ENCODE measurements around the gene GPN2.
A peak's percentile ranks its signal among the peaks of the same experiment; 100 is the strongest.

GPN2 gene

GRCh38 chr1:26889551-26890466 is at the start of gene GPN2:
Gene GPN2 (minus strand): TSS chr1:26890283. CDS start chr1:26890096, 187 bp downstream.
- DNase-seq, result peak; percentile 80

DNA sequence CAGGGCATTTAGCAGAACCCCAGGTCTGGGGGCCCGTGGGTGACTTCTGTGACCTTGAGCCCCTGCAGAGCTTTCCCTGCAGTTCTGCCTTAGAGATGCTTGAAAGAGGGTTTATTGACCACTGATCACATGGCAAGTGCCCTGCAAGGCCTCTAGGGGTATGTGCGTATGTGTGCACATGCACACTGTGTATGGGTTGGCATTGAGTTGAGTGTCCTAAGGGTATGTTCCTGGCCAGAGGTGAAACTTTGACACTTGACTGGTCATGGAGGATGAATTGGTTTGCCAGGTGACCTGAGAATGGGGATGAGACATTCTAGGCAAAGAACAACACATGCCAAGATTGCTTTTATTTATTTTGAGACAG is 48.6 kb upstream of the GPN2 start:
- DNase-seq, result no peak

- peak; percentile 48 for DNase-seq
Measured at GRCh38 chr1:26938004-26938658, 48.0 kb upstream of the GPN2 start.

GRCh38 chr1:26936823-26937222 is 46.7 kb upstream of the GPN2 start:
- no peak for DNase-seq

- DNase-seq, result peak; percentile 78
Measured at GRCh38 chr1:26932531-26932930, 42.4 kb upstream of the GPN2 start.

DNA sequence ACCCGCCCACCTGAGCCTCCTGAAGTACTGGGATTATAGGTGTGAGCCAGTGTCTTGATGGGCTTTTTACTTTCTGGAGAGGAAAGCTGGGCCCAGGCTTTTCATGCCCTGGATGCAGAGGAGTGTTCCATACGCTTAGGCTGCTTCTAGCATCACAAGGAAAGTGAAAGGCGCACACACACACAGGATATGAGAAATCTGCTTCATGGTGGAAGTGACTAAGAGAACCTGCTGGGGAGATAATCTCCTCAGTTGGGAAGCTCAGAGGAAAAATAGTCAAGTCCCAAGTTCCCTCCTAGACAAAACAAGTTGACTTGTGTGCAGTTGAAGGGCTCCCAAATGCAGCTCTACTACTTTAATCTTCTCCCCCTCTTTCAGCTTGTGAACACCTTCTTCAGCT is 33.6 kb upstream of the GPN2 start:
- DNase-seq, result peak; percentile 36

GRCh38 chr1:26922901-26923300 is 32.8 kb upstream of the GPN2 start:
- no peak for DNase-seq

DNA sequence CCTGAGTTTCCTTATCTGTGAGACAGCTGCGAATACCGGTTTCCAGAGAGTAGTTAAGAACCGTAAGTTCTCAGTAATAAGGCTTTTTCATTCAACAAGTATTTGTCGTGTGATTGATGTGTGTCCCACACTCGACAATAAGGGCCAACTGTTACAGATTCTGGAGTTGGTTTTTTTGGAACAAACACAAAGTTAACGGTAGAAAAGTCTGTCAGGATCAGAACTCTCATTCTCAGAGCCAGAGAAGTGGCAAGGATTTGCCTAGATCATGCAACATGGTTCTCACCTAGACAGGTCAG is 32.3 kb upstream of the GPN2 start:
- DNase-seq, result no peak

- DNase-seq, result peak; percentile 98
Measured at GRCh38 chr1:26921540-26922430, 31.7 kb upstream of the GPN2 start, which contains the start of gene NUDC. Gene NUDC (plus strand): TSS chr1:26921743. CDS start chr1:26921849, 106 bp downstream.

DNA sequence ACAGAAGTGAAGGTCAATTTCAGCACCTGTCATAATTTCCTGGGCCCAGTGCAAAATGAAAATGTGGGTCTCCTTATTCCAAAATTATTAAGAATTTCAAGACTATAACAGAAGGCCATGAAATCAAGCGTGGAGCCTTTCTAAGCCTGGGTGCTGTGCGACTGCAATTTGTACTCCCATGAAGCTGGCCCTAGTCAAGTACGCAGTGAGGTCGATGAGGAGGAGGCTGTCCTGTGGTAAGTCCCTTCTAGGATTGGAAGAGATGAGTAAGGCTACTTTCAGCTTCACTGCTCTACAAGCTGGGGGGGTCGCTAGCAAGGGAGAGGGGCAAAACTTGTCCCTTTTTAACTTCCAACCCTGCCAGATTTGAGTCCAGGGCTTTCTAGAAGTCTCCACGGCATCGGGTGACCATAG is 31.1 kb upstream of the GPN2 start:
- no peak for DNase-seq

DNA sequence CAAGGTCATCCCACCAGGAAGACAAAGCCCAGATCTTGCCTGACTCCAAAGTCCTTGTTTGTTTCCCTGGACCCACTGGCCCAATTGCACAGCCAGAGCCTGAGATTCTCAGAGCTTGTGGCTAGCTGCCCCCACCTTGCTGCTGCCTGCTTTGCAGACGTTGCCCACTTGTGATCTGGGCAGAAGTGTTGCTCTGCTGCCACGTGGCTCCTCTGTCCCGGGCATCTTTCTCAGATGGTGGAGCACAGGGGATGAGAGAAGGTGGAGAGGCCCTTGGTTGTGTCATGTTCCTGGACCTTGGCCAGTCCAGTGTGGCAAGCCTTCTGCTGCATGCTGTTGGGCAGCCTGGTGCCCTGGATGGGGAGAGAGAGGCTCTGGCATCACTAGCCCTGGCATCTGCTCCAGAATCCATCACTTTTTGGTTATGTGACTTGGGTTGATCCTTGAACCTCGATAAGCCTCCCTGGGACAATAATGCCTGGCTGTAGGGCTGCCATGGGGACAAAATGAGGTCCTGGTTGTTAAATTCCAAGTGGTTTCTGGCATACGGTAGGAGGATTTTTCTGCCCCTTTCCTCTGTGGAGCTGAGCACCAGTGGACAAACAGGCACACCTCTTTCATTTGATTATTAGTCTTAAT is 25.2 kb upstream of the GPN2 start:
- DNase-seq, result no peak

GRCh38 chr1:26913754-26914619 is 23.9 kb upstream of the GPN2 start, which contains the start of gene NR0B2:
Gene NR0B2 (minus strand): TSS chr1:26913975. CDS start chr1:26913940, 35 bp downstream.
- DNase-seq, result no peak

- DNase-seq, result no peak
Measured at GRCh38 chr1:26913389-26913753, 23.3 kb upstream of the GPN2 start.

- DNase-seq, result no peak
Measured at GRCh38 chr1:26912147-26912490, 22.0 kb upstream of the GPN2 start.

DNA sequence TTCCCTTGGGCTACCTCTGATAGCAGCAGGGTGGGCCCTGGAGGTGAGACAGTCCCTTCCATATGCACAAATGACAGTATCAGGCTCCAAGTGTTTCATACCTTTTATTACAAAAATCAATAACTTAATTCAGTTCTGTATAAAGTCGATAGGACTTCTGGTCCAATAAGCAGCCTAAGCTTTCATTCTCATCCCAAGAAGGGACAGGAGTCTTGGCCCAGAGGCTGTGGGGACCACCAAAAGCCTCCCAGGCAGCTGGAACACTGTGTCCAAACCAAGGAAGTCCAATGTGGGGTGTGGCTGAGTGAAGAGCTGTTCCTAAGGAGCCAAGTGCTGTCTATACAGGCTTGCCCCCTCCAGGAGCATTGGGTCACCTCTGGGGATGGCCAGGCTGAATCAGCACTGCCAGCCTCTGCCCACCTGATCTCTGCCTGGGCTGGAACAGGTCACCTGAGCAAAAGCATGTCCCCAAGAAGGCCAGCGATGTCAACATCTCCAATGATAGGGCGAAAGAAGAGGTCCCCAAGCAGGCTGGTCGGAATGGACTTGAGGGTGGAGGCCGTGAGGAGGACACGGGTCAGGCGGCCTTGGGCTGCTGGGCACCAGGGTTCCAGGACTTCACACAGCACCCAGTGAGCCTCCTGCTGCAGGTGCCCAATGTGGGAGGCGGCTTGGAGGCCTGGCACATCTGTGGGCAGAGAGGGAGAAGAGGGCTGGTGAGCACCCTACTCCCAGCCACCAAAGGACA is 21.5 kb upstream of the GPN2 start:
- DNase-seq, result no peak

DNA sequence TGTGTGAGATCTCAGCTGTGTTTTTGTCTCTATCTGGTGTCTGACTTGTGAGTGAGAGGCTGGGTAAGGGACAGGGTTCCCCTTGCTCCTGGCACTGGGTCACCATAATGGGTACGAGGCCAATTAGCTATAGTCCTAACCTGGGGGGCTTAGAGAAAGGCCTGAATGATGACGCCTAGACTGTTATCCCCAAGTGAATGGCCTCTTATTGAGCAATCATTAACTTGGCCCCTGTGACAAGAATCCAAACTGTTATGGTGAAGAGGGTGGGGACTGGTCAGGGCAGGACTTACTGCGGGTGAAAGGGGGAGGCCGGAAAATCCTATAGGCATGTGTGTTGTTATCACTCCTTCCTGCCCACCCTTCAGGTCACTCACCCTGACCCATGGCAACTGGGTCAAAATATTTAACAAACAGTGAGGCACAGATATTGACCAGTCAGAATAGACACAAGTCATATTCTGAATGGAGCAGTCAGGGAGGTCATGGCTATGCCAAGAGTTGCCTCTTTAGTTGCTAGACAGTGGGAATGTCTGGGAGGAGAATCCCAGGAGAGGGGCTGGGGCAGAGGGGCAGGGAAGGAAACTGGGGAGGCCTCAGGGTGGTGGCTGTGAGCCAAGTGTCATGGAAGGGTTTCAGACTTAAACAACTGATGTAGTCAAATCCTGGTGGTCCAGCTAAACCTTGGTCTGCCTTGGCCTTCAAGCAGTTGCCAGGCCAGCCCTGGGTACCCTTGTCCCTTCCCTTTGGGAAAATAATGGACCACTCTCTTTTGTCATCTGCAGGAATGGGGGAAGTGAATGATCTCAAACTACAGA is 20.5 kb upstream of the GPN2 start:
- no peak for DNase-seq

DNA sequence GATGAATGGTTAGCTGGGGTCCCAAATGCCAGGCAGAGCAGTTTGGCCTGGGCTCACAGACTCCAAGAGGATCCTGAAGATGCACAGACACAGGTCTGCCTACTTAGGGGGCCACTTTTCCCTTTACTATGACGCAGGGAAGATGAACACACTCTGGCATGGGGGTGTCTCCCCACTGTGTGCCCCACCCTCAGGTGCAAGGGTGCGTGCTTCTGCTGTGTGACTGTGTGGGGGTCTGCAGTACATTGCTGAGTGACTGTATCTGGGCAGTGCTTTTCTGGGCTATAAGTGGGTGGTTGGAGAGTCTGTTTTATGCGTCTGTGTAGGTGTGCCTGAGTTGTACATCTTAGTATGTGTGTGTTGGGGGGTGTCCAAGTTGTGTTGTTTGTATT is 19.9 kb upstream of the GPN2 start:
- no peak for DNase-seq

GRCh38 chr1:26907071-26907917 is 17.2 kb upstream of the GPN2 start:
- DNase-seq, result no peak

DNA sequence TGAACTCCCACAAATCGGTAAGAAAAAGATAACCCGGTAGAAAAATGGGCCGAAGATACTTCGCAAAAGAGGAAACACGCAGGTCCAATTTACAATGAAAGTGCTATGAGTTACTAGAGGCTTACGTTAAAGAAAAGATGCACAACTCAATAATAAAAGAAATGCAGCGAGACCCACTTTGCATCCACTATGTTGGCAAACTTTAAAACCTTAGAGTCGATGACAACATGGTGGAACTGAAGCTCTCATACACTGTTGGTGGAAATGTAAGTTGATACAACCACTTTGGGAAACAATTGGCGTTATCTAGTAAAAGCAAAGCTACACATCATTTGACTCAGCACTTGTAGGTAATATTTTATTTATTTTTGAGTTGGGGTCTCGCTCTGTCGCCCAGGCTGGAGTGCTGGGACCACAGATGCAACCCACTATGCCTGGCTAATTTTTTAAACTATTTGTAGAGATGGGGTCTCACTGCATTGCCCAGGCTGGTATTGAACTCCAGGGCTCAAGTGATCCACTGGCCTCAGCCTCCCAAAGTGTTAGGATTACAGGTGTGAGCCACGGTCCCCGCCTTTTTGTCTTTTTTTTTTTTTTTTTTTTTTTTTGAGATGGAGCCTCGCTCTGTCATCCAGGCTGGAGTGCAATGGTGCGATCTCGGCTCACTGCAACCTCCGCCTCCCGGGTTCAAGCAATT is 10.9 kb upstream of the GPN2 start:
- peak; percentile 13 for DNase-seq
